RPMI7951 (cell line): ENCODE data around the gene GSAP. TPM values are rescaled to one million over a fixed set of nuclear protein-coding genes. Genes with fewer than 3 reads are reported as not detected.

Source experiments
- DNase-seq: peaks from one replicate; pipeline ENCODE4 v3.0.0-alpha.2; 2012; ENCODE audit warnings: low read depth
- total RNA-seq: library from RNA; depleted of rRNA; stranded (reverse); fragments of >200 nt; shearing (Covaris generic); gene quantifications from 2 replicates; pipeline ENCODE4 v1.2.3, GENCODE V29; 2014

The GSAP gene
- total RNA-seq, 1 experiment from 2014 or later, result 7.4 TPM

DNA sequence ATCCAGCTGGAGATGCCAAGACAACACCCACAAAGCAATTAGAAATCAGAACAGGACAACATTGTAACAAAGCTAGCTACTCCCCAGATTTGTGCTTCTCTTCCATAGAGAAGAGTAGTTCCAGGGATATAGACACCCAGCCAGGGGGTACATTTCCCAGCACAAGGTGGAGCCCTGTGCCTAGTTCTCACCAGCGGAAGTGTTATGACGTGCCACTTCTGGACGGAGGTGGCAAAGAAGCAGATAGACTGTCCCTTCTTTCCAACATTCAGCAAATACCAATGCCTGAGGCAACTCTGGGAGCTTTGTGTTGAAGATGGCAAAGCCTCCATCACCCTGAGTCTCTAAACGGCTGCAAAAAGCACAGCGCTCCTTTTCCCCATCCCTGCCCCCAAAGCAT, 23.4 kb upstream of the GSAP start:
- DNase-seq, result peak; percentile 77

DNA sequence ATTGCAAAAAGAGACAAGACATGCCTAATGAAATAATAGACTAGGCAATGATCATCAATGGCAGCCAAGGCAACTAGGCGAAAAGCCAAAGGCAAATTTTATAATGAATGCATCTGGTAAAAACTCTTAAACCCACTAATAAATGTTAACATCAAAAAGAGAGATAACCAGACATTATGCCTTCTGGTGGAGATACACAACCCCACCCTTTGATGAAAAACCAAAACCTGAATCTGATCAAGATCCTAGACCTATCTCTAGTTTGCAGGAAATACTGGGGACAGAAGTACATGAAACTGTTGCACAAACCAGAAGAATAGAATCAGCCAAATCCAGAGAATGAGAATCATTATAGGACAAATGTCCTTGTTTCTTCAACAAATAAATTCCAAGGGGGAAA, 22.0 kb upstream of the GSAP start:
- DNase-seq, result no peak

DNA sequence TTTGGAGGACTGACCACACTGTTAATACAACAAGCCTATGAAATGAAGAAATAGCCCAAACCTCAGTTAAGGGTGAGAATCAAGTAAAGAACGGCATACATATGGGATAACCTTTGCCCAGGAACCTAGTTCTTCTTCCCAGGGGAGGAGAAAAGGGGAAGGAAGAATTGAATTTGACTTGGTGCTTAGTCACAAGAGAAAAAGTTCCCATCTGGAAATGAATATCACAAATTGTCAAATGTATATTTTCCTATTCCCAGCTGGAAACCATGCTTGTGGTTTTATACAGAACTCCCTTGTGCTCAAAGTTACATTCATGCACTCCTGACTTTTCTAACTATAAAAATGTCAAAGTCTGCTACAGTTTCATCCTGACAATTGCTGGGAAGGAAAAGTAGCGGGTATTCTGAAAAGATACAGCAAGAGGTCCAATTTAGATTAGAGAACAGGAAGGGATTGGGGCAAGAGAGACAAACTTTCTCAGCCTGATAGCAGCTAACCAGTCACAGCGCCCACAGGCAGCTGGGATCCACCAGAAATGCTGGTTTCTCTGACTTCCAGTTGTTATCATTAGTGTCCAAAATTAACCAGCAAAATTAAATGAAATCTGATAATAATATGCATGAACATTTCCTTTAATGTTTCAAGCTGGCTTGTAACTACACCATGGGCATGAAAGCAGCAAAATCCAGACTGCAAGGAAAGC, 18.6 kb upstream of the GSAP start:
- peak; percentile 37 for DNase-seq

- DNase-seq, result no peak
Measured at GRCh38 chr7:77433901-77434300, 17.8 kb upstream of the GSAP start.

DNA sequence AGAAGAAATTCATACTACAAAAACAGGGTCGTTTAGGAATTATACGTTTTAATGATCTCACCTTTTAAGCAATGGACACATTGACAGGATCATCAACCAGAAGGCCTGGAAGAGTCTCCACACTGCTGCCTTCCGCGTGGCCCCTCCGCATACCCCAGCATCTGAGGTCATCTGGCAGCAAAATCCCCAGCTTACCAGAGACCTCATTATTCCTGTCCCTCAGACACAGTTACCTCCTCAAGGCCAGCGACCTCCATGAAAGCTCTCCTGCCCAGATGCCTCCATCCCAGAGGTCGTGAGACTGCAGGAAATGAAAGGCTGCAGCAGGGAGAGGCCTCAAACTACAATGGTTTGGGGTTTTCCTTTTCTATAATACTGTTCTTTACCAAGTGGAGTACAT, 14.8 kb upstream of the GSAP start:
- DNase-seq, result no peak

DNA sequence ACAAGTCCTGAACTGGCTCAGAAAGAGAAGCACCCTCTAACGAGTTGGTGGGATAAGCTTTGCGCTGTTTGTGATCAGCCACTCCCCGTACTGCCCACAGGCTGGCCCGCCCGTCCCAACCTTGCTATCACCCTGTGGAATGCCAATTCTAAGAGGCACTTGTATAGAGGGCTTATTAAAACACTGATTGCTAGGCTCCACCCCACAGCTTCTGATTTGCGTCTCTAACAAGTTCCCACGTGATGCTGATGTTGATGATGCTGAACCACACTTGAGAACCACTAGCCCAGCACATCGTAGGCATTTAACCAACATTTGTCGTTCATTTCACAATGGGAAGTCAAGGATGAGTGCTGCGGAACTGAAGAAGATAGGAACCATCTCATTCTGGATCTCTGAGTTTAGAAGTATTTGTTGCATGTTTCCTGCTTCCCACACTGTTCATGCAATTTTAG, 12.7 kb upstream of the GSAP start:
- no peak for DNase-seq

GRCh38 chr7:77427996-77428603, 12.0 kb upstream of the GSAP start:
- peak; percentile 82 for DNase-seq

DNA sequence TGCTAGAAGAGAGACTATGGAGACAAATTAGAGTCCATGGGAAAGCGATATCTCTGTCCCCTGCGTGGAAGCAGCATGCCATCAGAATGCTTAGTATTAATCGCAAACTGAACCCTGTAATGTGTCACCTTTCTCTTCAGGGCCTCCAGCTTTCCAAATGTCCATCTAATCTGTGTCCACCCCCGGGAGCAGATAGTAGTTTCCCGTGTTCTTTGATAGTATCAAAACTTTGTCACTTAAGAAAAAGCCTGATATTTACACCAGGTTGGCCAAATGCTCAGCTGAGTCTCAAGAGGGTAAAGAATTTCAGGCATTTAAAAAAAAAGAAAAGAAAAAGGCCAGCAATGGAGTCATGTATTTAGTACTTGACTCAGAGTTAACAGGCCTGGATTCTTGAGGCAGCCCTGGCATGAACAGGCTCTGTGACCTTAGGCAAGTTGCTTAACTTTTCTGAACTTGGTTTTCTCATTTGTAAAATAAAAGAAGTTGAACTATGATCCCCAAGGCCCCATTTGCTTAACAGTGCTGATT, 10.4 kb upstream of the GSAP start:
- peak; percentile 24 for DNase-seq

DNA sequence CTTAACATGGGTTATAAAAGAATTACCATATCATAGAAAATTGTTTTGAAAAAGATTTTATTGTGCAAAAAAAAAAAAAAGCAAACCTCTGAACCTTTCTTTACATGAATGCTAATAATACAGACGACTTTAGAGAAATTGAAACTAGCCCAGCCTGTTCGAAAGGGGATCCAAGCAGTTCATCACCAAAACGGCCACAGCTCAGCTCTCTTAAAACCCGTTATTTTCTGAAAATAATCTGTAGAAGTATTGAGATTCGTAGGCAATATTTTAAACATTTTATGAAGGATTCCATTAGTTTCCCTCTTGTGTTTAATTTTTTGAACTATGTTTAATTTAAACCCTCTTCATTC, 9.9 kb upstream of the GSAP start:
- DNase-seq, result no peak

DNA sequence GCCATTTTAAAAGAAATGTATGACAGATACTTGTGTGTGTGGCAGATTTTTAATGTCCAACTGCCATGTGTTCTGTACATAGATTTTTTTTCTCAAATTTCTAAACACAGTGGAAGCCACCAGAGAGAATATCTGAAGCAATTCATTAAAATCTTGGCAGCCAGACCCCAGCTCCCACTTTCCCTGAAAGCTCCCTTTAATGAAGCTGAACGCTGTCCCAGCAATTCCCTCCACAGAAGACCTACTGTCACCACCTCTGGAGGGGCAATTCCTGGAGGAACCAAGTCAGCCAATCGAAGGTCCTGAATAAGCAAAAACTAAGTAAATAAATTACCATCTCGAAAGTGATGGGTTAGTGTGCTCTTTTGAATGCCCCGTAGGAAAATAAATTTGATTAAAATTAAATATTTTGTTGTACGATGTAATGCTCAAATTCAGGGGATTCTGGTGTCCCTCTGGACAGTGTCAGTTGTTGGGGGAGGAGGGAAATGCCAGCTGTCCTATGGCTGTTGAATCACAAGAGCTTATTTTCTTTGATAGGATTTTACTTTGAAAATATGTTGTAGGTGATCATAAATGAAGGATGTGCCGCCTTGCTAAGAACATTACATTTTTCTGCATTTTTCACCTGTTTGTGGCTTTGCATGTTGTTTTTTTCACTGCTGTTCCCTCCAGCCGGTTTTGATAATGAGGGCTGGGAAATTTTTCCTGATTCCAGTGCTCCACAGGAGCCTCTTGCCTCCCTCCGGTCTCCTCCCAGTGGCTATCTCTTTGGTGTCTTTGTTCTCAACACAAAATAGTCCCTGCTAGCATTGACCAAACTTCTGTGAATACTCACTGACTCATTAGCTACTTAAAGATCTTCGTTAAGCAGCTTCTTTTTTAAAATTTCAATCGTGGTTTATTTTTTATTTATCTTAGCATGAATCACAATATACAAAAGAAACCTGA, 9.2 kb upstream of the GSAP start:
- peak; percentile 83 for DNase-seq

GRCh38 chr7:77422500-77422899, 6.4 kb upstream of the GSAP start:
- DNase-seq, result no peak

DNA sequence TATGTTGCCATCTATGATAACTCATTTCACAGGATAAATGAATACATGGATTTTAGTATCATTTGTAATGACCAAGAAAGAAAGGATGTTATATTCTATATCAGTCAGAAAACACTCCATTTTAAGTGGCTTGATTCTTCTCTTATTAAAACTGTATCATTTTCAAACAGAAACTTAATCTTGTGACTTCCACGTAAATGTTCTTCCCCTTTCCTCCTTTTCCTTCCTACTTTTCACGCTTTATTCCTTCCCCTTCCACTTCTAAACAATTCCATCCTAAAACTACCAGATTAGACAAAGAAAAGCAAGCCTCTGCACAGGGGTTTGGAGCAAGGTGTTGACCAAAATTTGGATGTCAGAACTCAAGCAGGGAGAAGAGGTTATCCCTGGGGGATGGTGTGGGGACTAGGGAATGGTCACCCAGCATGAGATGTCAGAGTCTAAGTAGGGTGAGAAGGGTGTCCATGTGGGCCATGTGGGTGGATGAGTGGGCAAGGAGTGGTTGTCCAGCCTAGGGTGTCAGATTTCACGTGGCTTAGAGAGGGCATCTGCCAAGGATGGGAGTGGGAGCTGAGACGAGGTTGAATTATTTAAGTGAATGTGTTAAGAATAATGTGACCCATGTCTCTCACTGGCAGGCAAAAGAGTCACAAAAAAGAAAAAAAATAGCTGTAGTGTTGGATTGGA, 5.0 kb upstream of the GSAP start:
- DNase-seq, result no peak

DNA sequence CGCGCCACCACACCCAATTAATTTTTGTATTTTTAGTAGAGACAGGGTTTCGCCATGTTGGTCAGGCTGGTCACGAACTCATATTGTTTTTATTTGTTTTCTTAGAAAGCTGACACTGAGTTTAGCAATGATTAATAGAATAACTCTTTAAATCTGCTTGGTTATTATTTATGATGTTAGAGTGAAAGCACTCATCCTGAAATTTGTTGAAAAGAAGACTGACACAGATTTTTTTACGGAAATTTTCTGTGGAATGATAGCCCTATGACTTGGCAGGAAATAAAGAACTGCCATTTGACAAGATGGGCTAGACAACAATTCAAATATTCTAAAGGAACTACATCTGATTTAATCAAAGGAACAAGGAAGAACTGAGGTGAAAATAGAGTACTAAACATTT, 4.3 kb upstream of the GSAP start:
- no peak for DNase-seq

DNA sequence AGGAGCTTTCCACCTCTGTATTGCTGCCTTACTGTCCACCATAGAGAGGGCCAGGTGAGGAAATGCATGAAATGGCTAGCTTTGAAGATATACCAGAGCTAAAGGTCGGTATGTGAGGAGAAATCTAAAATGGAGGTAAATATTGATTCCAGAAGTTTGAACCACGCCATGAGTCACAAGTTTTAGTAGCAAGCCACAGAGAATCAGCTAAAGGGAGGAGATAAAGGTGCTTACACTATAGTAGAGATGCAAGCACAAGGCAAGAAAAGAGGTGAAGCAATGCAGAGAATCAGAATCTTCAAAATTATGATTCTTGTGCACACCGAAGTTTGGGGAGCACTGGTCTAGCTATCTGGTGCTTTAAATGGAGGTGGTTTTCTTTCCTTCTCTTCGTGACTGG, 3.0 kb upstream of the GSAP start:
- DNase-seq, result no peak

DNA sequence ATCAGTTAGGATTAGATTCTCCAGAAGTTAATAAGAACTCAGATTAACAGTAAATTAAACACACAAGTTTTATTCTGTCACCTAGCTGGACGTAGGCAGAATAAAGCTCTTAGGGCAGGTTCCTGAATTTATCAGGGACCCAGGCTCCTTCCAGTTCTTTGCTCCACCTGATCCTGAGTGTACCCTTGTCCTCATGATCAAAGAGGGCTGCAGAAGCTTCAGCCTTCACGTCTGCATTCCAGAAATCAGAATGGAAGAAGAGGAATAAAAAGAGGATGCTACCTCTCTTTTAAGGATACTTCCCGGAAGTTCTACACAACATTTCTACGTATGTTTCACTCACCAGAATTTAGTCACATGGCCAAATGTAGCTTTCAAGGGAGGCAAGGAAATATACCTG, 1.7 kb upstream of the GSAP start:
- no peak for DNase-seq

GRCh38 chr7:77416621-77417371, 647 bp upstream of the GSAP start:
- DNase-seq, result no peak

GRCh38 chr7:77415476-77415822, 700 bp downstream of the GSAP start:
- no peak for DNase-seq

DNA sequence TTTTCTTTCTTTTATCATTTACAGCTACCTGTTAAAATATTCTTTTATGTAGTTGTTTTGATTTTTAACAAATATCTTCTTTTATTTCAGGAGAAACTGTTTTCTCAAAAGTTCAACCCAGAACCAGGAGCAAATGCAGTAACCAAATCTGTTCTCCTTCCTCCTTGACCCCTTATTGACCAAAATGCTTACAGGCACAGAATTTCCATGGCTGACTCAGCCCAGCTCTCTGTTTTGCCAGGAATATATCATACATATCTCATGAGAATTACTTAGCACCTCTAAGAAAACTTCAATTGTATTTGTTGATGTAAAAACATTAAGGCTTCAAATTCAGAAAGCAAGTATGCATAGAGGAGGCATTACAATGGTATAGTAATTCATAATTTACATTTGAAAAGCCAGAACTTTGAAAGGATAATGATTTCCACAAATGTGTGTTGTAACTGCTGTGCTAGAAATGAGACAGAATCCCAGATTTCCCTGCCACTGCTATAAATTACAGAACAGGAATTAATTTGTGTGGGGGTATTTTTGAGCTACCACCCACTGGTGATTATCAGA, 2.2 kb downstream of the GSAP start:
- no peak for DNase-seq

GRCh38 chr7:77413128-77413527, 3.0 kb downstream of the GSAP start:
- DNase-seq, result no peak

DNA sequence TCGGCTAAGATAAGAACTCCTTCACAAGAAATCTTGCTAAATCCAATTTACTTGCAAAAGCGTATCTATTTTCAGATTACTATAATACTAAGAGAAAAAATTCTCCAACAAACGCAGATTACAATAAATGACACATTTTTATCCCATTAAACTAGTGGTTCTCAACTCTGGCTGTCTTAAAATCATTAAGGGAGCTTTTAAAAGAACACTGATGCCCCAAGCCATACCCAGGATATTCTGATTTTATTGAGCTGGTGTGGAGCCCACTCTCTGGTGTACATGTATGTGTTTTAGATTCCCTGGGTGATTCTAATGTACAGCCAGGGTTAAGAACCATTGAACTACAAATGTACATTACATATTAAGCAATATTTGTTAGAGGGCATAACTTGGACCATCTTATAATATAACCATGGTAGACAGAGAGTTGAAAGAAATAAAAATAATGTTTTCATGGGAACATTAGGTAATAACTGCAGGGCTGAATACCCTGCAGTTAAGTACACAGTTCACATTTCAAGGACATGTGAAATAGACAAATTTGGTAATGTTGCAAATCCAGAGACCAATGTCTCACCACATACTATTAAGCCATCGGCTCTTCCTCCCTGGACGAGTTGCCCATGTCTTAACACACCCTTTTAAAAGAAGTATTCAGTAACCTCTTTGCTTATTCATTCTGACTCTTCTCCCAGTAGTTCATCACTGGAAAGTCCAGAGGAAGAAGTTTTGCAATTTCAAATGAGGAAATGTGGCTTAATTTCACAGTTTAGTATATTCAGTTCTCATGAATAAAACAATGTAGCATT, 6.2 kb downstream of the GSAP start:
- DNase-seq, result peak; percentile 54
